Uterine smooth muscle cell (primary cell): ENCODE data around the gene STRN4. TPM values are rescaled to one million over a fixed set of nuclear protein-coding genes. Genes with fewer than 3 reads are reported as not detected.

Experiments
- total RNA-seq: library from RNA; depleted of rRNA; stranded (reverse); fragments of >200 nt; gene quantifications from 2 replicates; pipeline ENCODE4 v1.2.3, GENCODE V29; 2014

The STRN4 gene, protein sequence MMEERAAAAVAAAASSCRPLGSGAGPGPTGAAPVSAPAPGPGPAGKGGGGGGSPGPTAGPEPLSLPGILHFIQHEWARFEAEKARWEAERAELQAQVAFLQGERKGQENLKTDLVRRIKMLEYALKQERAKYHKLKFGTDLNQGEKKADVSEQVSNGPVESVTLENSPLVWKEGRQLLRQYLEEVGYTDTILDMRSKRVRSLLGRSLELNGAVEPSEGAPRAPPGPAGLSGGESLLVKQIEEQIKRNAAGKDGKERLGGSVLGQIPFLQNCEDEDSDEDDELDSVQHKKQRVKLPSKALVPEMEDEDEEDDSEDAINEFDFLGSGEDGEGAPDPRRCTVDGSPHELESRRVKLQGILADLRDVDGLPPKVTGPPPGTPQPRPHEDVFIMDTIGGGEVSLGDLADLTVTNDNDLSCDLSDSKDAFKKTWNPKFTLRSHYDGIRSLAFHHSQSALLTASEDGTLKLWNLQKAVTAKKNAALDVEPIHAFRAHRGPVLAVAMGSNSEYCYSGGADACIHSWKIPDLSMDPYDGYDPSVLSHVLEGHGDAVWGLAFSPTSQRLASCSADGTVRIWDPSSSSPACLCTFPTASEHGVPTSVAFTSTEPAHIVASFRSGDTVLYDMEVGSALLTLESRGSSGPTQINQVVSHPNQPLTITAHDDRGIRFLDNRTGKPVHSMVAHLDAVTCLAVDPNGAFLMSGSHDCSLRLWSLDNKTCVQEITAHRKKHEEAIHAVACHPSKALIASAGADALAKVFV
- total RNA-seq: 54.5 and 62.4 TPM in 2 replicates

DNA sequence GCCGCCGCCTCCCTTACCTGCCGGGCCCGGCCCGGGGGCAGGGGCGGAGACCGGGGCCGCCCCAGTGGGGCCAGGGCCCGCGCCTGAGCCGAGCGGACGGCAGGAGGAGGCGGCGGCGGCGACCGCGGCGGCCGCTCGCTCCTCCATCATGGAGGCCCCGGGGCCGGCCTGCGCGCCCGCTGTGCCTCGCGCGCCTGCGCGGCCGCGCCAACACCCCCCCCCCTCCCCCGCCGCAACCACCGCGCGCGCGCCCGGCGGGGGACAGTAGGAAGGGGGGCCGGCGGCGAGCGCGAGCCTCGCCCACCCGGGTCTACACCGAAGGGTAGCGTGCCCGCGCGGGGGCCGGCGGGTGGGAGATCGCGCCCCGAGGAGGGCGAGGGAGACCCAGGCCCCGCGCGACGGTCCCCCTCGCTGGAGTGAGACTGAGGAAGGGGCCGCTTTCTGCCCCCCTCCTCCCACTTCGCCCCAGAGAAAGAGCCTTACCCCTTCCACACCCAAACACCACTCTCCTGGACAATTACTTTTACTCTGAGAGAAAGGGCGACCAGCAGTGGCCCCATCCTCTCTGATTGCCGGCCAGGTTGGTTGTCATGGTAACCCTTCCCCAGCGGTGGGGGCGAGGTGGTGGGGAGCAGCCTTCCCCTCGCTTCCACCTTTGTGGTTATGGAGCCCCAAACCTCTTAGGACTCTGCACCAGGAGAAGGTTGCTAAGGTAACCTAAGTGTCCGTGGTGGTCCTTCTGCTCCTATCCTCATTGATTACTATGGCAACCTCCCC lies at the start of gene STRN4:
STRN4 (minus strand) TSS at position 170 of the 777 bp plus-strand sequence; CDS start at position 150, 20 bp downstream.

DNA sequence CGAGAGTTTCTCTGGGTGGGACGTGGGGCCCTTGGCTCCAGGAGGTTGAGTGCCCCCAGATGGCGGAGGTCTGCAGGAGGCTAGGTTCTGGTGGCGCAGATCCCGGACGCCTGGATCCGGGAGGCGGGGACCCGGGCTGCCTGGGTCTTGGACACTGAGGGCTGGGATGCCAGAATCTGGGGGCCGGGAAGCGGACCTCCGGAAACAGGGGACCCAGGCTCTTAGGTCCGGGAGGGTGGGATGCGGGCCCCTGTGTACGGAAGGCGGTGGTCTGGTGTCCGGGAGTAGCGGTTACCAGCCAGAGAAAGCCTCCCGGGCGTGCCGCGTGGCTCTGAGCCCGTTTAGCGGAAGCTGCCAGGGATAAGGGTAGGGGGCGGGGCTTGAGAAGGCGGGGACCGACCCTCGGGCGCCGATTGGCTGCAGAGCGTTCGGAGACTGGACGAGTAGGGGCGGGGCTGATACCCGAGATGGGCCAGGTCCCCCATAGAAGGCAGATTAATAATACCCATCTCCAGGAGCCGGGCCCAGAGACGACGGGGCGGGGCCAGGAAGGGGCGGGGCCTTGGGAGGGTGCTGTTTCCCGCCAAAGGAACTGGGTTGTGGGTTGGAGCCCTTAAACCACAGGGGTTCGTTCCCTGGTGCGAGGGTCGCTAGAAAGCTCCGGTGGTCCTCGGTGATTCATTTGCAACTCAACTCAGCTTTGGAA lies 42.2 kb upstream of the STRN4 start, which contains the start of gene SLC1A5:
SLC1A5 (minus strand) TSS at position 333 of the 706 bp plus-strand sequence. CDS start 629 bp downstream, outside the sequence.

DNA sequence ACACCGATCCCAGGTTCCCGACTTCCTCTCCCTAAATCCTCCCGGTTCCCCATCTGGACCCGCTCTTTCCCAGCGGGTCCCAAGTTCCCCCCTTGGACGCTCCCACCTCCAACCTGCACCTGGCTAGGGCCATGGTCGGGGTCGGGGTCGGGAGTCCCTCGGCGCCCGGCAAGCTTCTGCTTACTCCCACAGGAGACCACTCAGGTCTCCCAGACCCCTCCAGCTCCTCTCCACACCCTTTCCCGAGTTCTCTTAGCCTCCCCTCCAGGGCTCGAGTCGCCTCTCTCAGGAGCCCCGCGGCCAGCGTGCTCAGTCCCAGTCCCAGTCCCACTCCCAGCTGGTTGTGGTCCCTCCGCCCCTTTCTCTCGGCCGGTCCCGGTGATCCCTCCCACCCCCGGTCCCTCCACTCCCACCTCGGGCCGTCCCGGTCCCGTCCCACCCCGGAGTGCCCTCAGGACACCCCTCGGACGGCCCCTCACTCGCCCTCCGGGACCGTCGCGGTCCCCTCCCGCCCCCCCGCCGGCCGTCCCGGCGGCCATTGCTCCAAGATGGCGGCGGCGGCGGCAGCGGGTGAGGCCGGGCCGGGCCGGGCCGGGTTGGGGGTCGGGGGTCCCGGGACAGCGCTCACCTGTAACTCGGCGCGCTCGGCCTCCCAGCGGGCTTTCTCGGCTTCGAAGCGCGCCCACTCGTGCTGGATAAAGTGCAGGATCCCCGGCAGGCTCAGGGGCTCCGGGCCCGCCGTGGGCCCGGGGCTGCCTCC lies 549 bp downstream of the STRN4 start, which contains the start of gene FKRP:
FKRP (plus strand) TSS at position 537 of the 760 bp plus-strand sequence. CDS start 9,394 bp downstream, outside the sequence.

DNA sequence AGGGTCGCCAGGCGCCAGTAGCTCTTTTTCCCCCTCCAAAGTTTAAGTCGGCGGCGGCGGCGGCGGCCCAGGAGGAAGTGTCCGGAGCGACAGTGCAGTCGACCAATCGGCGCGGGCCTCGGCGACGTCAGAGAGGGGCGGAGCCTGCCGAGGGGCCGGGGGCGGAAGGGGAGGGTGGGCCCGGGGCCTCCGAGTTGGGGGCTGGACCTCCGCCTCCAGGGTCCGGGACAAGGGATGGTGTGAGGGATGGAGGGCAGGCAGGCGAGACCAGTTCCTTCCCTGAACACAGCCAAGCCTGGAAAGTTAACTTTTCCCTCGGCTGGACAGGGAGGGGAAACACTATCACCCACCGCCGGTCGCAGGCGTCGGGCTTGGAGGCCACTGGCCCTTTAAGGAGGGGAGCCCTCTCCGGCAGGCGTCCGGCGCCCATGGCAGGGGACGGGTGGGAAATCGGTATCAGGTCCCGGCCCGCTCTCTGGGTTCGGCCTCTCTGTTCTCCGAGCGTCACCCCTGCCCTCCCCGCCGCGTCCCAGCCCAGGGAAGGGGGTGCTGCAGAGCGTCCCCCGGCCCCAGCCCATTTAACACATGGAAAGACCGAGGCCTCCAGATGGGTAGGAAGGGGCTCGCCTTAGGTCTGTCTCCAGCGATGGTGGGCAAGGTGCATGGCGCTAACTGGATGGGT lies 29.1 kb downstream of the STRN4 start, which contains the start of gene PRKD2:
PRKD2 (minus strand) TSS at position 81 of the 682 bp plus-strand sequence. CDS start 744 bp downstream, outside the sequence.

Other genes starting within 250 kb of the STRN4 start
- gene CALM3, start 145.1 kb downstream of the STRN4 start, total RNA-seq: 257 and 324 TPM in 2 replicates
- gene PTGIR, start 121.4 kb downstream of the STRN4 start, total RNA-seq: 3.7 and 6.2 TPM in 2 replicates
- gene GNG8, start 110.2 kb downstream of the STRN4 start, total RNA-seq: not detected in 2 replicates
- gene DACT3, start 85.3 kb downstream of the STRN4 start, total RNA-seq: 6.2 and 8.0 TPM in 2 replicates
- gene PRKD2, start 29.3 kb downstream of the STRN4 start, total RNA-seq: 14.7 and 21.6 TPM in 2 replicates
- 25.7 and 27.2 TPM in 2 replicates for gene FKRP, start 393 bp downstream of the STRN4 start, total RNA-seq
- gene SLC1A5, start 42.1 kb upstream of the STRN4 start, total RNA-seq: 213 and 333 TPM in 2 replicates
- gene AP2S1, start 104.4 kb upstream of the STRN4 start, total RNA-seq: 124 and 142 TPM in 2 replicates
- gene ARHGAP35, start 114.5 kb upstream of the STRN4 start, total RNA-seq: 39.3 and 58.6 TPM in 2 replicates